OCI-LY1 (cell line): ENCODE results near the gene PDZK1IP1.

ENCODE experiments used
- EZH2 ChIP-seq: fragments of 200-600 bp; sonication (generic), shearing (Covaris generic); IDR thresholded peaks from 2 replicates; pipeline ENCODE4 v1.8.0; 2017; ENCODE audit warnings: borderline replicate concordance, mixed run types, mild to moderate bottlenecking, antibody characterized with exemption, low read length, moderate library complexity, mixed read lengths
- TF ChIP-seq, protein P1 (sequence below): fragments of 200-600 bp; sonication (generic), shearing (Covaris generic); IDR thresholded peaks from 2 replicates; pipeline ENCODE4 v1.5.1; 2017; ENCODE audit warnings: mild to moderate bottlenecking, antibody characterized with exemption, low read length, moderate library complexity, mixed read lengths

DNA sequence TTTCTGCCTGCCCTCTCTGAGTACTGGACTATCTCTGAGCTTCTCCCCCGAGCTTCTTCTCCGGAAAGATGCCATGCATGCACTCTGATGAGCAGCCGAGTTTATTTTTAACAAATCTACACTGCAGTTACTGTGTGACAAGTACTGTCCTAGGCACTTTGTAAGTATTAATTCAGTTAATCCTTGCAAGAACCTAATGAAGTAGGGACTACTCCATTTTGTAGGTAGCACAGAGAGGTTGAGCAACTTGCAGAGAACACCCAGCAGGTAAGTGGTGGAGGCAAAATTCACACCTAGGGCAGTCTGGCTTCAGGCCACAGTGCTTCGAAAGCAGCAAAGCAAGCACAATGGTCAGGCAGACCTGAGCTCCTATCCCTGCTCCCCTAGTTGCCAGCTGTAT, 46.0 kb upstream of the PDZK1IP1 start:
- TF ChIP-seq EZH2, result no peak
- TF ChIP-seq, protein P1, sequence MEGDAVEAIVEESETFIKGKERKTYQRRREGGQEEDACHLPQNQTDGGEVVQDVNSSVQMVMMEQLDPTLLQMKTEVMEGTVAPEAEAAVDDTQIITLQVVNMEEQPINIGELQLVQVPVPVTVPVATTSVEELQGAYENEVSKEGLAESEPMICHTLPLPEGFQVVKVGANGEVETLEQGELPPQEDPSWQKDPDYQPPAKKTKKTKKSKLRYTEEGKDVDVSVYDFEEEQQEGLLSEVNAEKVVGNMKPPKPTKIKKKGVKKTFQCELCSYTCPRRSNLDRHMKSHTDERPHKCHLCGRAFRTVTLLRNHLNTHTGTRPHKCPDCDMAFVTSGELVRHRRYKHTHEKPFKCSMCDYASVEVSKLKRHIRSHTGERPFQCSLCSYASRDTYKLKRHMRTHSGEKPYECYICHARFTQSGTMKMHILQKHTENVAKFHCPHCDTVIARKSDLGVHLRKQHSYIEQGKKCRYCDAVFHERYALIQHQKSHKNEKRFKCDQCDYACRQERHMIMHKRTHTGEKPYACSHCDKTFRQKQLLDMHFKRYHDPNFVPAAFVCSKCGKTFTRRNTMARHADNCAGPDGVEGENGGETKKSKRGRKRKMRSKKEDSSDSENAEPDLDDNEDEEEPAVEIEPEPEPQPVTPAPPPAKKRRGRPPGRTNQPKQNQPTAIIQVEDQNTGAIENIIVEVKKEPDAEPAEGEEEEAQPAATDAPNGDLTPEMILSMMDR, result no peak
